Measurements from ENCODE around the gene C4orf50.
"Not testable (repeated sequence)": the region's sequence is repeated elsewhere in the genome, so short reads cannot be mapped to it uniquely, and the experiment has no call there.

The C4orf50 gene

GRCh38 chr4:5969336-5969735 lies 48.9 kb downstream of the C4orf50 start:
- no peak for DNase-seq (ENCODE audit: low spot score)

GRCh38 chr4:5968246-5968645 lies 50.0 kb downstream of the C4orf50 start:
- DNase-seq (ENCODE audit: low spot score), result no peak

- DNase-seq (ENCODE audit: low spot score), result no peak
Measured at GRCh38 chr4:5967783-5968182, 50.4 kb downstream of the C4orf50 start.

GRCh38 chr4:5965225-5965624 lies 53.0 kb downstream of the C4orf50 start:
- DNase-seq (ENCODE audit: low spot score), result no peak

GRCh38 chr4:5964030-5964429 lies 54.2 kb downstream of the C4orf50 start:
- no peak for DNase-seq (ENCODE audit: low spot score)

GRCh38 chr4:5963611-5964010 lies 54.6 kb downstream of the C4orf50 start:
- peak; percentile 49 for DNase-seq (ENCODE audit: low spot score)

GRCh38 chr4:5962416-5962815 lies 55.8 kb downstream of the C4orf50 start:
- DNase-seq (ENCODE audit: low spot score), result no peak

GRCh38 chr4:5960252-5960880 lies 57.9 kb downstream of the C4orf50 start:
- DNase-seq (ENCODE audit: low spot score), result no peak

- DNase-seq (ENCODE audit: low spot score), result no peak
Measured at GRCh38 chr4:5959211-5959982, 58.8 kb downstream of the C4orf50 start.

- no peak for DNase-seq (ENCODE audit: low spot score)
Measured at GRCh38 chr4:5958199-5958735, 60.0 kb downstream of the C4orf50 start.

GRCh38 chr4:5957076-5957475 lies 61.2 kb downstream of the C4orf50 start:
- no peak for DNase-seq (ENCODE audit: low spot score)

- no peak for DNase-seq (ENCODE audit: low spot score)
Measured at GRCh38 chr4:5956285-5957021, 61.8 kb downstream of the C4orf50 start.

GRCh38 chr4:5955856-5956255 lies 62.4 kb downstream of the C4orf50 start:
- no peak for DNase-seq (ENCODE audit: low spot score)

GRCh38 chr4:5955201-5955821 lies 62.9 kb downstream of the C4orf50 start:
- DNase-seq (ENCODE audit: low spot score), result no peak

GRCh38 chr4:5954056-5954760 lies 64.0 kb downstream of the C4orf50 start:
- no peak for DNase-seq (ENCODE audit: low spot score)

GRCh38 chr4:5952975-5953951 lies 65.0 kb downstream of the C4orf50 start:
- DNase-seq (ENCODE audit: low spot score), result no peak

- no peak for DNase-seq (ENCODE audit: low spot score)
Measured at GRCh38 chr4:5952286-5952974, 65.8 kb downstream of the C4orf50 start.

- not testable (repeated sequence) for DNase-seq (ENCODE audit: low spot score)
Measured at GRCh38 chr4:5946653-5947052, 71.6 kb downstream of the C4orf50 start.

GRCh38 chr4:5945936-5946335 lies 72.3 kb downstream of the C4orf50 start:
- no peak for DNase-seq (ENCODE audit: low spot score)

- no peak for DNase-seq (ENCODE audit: low spot score)
Measured at GRCh38 chr4:5945171-5945570, 73.1 kb downstream of the C4orf50 start.
